CD14-positive monocyte (primary cell): ENCODE data around the gene TFR2. TPM values are rescaled to one million over a fixed set of nuclear protein-coding genes. Genes with fewer than 3 reads are reported as not detected.

Source experiments
- DNase-seq, 3 donors: peaks; one replicate each; pipeline ENCODE4 v3.0.0-alpha.2; 2011 to 2022
- H2AFZ ChIP-seq: 2 replicates; pipeline ENCODE4 v1.6.0; 2012; ENCODE audit warnings: mild to moderate bottlenecking, low read depth, low read length, inconsistent platforms; ENCODE audit not compliant: insufficient read depth, poor library complexity, severe bottlenecking
- H3K27ac ChIP-seq, 2 donors: 1 replicate in 1 of 2; 2 replicates in 1 of 2; pipeline ENCODE4 v1.5.1; 2012 to 2013; ENCODE audit warnings: low read length in 2 of 2, control low read depth in 1 of 2, inconsistent platforms in 1 of 2, low read depth in 1 of 2, mild to moderate bottlenecking in 1 of 2
- H3K27me3 ChIP-seq, 2 donors: one replicate each; pipeline versions ENCODE4 v1.6.0 to v1.6.1; 2011 to 2013; ENCODE audit warnings: low read length in 2 of 2; ENCODE audit not compliant: control insufficient read depth in 2 of 2, insufficient read depth in 2 of 2
- H3K36me3 ChIP-seq, 2 donors: replicated peaks in 1 of 2; 1 replicate in 1 of 2; 2 replicates in 1 of 2; pipeline versions ENCODE4 v1.5.1 to v1.6.1; 2012 to 2013; ENCODE audit warnings: low read length in 2 of 2, control low read depth in 1 of 2, inconsistent platforms in 1 of 2, mild to moderate bottlenecking in 1 of 2; ENCODE audit not compliant: insufficient read depth in 2 of 2, control insufficient read depth in 1 of 2
- H3K4me1 ChIP-seq, 2 donors: 1 replicate in 1 of 2; 2 replicates in 1 of 2; pipeline versions ENCODE4 v1.5.1 to v1.6.1; 2012 to 2013; ENCODE audit warnings: low read length in 2 of 2, control low read depth in 1 of 2, inconsistent platforms in 1 of 2, mild to moderate bottlenecking in 1 of 2, moderate library complexity in 1 of 2; ENCODE audit not compliant: insufficient read depth in 2 of 2, control insufficient read depth in 1 of 2
- H3K4me2 ChIP-seq: replicated peaks from 2 replicates; pipeline ENCODE3; 2012; ENCODE audit warnings: low read length, moderate library complexity, mild to moderate bottlenecking; ENCODE audit not compliant: poor library complexity, severe bottlenecking; ENCODE audit errors: extremely low read depth
- H3K4me3 ChIP-seq, 3 experiments: fragments of 200-600 bp in 1 of 3; sonication (generic) in 1 of 3; replicated peaks in 1 of 3; 1 replicate in 2 of 3; 2 replicates in 1 of 3; pipeline ENCODE4 v1.5.1; 2011 to 2013; ENCODE audit warnings: low read length in 3 of 3, mild to moderate bottlenecking in 3 of 3, control low read depth in 2 of 3, low read depth in 2 of 3, inconsistent platforms in 1 of 3, moderate library complexity in 1 of 3
- H3K79me2 ChIP-seq: 2 replicates; pipeline ENCODE4 v1.6.0; 2012; ENCODE audit warnings: mild to moderate bottlenecking, control low read depth, inconsistent platforms, low read length, moderate library complexity; ENCODE audit not compliant: insufficient read depth
- H3K9ac ChIP-seq: 2 replicates; pipeline ENCODE4 v1.6.0; 2017; ENCODE audit warnings: low read length, mild to moderate bottlenecking; ENCODE audit not compliant: insufficient read depth, poor library complexity, severe bottlenecking
- H3K9me3 ChIP-seq, 2 donors: replicated peaks in 1 of 2; 1 replicate in 1 of 2; 2 replicates in 1 of 2; pipeline versions ENCODE4 v1.5.1 to v1.6.1; 2012 to 2013; ENCODE audit warnings: low read length in 2 of 2, control low read depth in 1 of 2; ENCODE audit not compliant: control insufficient read depth in 1 of 2, insufficient read depth in 1 of 2
- H4K20me1 ChIP-seq: 2 replicates; pipeline ENCODE4 v1.6.0; 2012; ENCODE audit warnings: mild to moderate bottlenecking, low read length, control low read depth, moderate library complexity; ENCODE audit not compliant: insufficient read depth
- H3K27ac Mint-ChIP-seq, 7 donors: one replicate each; pipeline ENCODE4 v1.8.0; 2020; ENCODE audit warnings: mild to moderate bottlenecking in 7 of 7, mixed read lengths in 7 of 7, moderate library complexity in 6 of 7, inconsistent platforms in 2 of 7
- H3K27me3 Mint-ChIP-seq, 3 donors: one replicate each; pipeline ENCODE4 v1.8.0; 2021 to 2022; ENCODE audit warnings: low read depth in 3 of 3, mild to moderate bottlenecking in 3 of 3, mixed read lengths in 3 of 3, moderate library complexity in 3 of 3, inconsistent platforms in 1 of 3
- H3K36me3 Mint-ChIP-seq, 2 donors: one replicate each; pipeline ENCODE4 v1.8.0; 2020; ENCODE audit warnings: mixed read lengths in 2 of 2, inconsistent platforms in 1 of 2, mild to moderate bottlenecking in 1 of 2
- H3K4me1 Mint-ChIP-seq: one replicate; pipeline ENCODE4 v1.8.0; 2020; ENCODE audit warnings: mild to moderate bottlenecking, mixed read lengths
- H3K4me3 Mint-ChIP-seq, 2 donors: one replicate each; pipeline ENCODE4 v1.8.0; 2020; ENCODE audit warnings: mild to moderate bottlenecking in 2 of 2, mixed read lengths in 2 of 2, moderate library complexity in 1 of 2
- H3K9me3 Mint-ChIP-seq, 7 donors: one replicate each; pipeline ENCODE4 v1.8.0; 2020 to 2022; ENCODE audit warnings: mixed read lengths in 7 of 7, mild to moderate bottlenecking in 6 of 7, moderate library complexity in 6 of 7, inconsistent platforms in 2 of 7
- WGBS: methylation state at CpG from one replicate; pipeline ENCODE4 v1.1.5; 2013; ENCODE audit warnings: missing lambda C conversion rate; ENCODE audit not compliant: insufficient coverage; 5-methylcytosine and 5-hydroxymethylcytosine counted together
- intact Hi-C, 2 donors: fragments of 100-400 bp; cut with micrococcal nuclease; formaldehyde crosslinking; loops; one replicate each; pipeline versions ENCODE4 v1.15.0 to v1.15.1; 2023
- polyA plus RNA-seq, 3 donors: library from polyadenylated mRNA; depleted of rRNA in 1 of 3; unstranded in 2 of 3; stranded (reverse) in 1 of 3; fragments of 300-500 nt in 2 of 3; fragments of >200 nt in 1 of 3; fragmentation: Illumina TruSeq in 2 of 3; gene quantifications; 1 replicate in 2 of 3; 2 replicates in 1 of 3; pipeline ENCODE4 v1.2.3, GENCODE V29; 2012 to 2021
- TF ChIP-seq, protein P1 (sequence below): fragments of 200-600 bp; IDR thresholded peaks from one replicate; pipeline ENCODE4 v1.8.0; 2022; ENCODE audit warnings: antibody characterized with exemption, mild to moderate bottlenecking

TFR2 gene
- polyA plus RNA-seq, 3 donors, result 0.79 to 1.4 TPM; not detected in 1

DNA sequence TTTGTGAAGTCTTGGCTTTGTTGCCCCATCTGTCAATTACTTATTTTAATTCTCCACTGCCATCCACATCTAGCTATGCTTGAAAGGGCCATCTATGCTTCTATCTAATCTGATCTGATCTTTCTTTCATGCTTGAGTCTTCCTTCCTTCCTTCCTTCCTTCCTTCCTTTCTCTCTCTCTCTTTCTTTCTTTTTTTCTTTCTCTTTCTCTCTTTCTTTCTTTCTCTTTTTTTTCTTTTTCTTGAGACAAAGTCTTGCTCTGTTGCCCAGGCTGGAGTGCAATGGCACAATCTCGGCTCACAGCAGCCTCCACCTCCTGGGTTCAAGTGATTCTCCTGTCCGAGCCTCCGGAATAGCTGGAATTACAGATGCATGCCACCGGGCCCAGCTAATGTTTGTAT lies 11.3 kb downstream of the TFR2 start:
- TF ChIP-seq, protein P1, sequence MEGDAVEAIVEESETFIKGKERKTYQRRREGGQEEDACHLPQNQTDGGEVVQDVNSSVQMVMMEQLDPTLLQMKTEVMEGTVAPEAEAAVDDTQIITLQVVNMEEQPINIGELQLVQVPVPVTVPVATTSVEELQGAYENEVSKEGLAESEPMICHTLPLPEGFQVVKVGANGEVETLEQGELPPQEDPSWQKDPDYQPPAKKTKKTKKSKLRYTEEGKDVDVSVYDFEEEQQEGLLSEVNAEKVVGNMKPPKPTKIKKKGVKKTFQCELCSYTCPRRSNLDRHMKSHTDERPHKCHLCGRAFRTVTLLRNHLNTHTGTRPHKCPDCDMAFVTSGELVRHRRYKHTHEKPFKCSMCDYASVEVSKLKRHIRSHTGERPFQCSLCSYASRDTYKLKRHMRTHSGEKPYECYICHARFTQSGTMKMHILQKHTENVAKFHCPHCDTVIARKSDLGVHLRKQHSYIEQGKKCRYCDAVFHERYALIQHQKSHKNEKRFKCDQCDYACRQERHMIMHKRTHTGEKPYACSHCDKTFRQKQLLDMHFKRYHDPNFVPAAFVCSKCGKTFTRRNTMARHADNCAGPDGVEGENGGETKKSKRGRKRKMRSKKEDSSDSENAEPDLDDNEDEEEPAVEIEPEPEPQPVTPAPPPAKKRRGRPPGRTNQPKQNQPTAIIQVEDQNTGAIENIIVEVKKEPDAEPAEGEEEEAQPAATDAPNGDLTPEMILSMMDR, result no peak
- peaks cover 16 to 43% (median 42%) of the 10 kb centered on the region in 3 donors for H3K27me3 Mint-ChIP-seq
- Histone ChIP-seq H3K9ac (no peak overlapping the region), H2AFZ (no peak overlapping the region), H4K20me1 (no peaks in the 10 kb centered on the region), H3K27ac (no peak overlapping the region), H3K27me3 (peaks cover 0 to 13% of the 10 kb centered on the region in 2 donors), H3K4me3 (no peak overlapping the region), H3K9me3 (no peaks in the 10 kb centered on the region), H3K4me1 (peaks cover 14 to 25% of the 10 kb centered on the region in 2 donors), H3K4me2 (no peak overlapping the region), H3K36me3 (no peaks in the 10 kb centered on the region), H3K79me2 (no peaks in the 10 kb centered on the region)
- H3K27ac Mint-ChIP-seq, result no peak overlapping the region
- no peaks in the 10 kb centered on the region for H3K36me3 Mint-ChIP-seq
- intact Hi-C loops, result no loop called here
- no peak for DNase-seq
- peaks cover 21% of the 10 kb centered on the region for H3K4me1 Mint-ChIP-seq
- H3K4me3 Mint-ChIP-seq, result no peak overlapping the region
- WGBS, result 100% methylated on average over 1 of the region's 4 CpGs
- peaks cover 0 to 4% (median 0%) of the 10 kb centered on the region in 7 donors for H3K9me3 Mint-ChIP-seq

DNA sequence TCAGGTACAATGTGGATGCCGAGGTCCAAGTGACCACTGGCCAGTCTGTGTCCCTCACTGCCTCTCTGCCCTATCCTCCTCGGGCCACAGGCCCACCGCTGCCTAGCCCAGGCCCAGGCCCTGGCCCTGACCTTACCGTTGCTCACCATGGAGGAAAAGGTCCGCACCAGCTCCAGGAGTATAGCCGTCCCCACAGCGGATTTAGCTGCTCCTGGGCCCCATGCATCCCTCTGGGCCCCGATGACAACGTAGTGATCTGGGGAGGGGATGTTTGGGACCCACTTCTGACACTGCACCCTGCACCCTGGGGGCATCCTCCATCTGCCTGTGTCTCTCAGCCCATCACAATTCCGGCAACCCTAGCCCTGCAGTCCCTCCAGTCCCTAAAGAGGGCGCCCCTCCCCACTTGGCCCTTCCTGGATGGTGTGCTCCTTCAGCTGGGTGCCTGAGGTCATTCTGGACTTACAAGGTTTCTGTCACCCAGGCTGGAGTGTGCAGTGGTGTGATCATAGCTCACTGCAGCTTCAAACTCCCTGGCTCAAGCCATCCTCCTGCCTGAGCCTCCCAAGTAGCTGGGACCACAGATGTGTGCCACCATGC lies 12.1 kb downstream of the TFR2 start:
- WGBS, result 92% methylated on average over 6 of the region's 11 CpGs
- Histone ChIP-seq H2AFZ (no peak overlapping the region), H3K9me3 (no peaks in the 10 kb centered on the region), H3K36me3 (no peaks in the 10 kb centered on the region), H4K20me1 (no peaks in the 10 kb centered on the region), H3K4me2 (no peak overlapping the region), H3K79me2 (no peaks in the 10 kb centered on the region), H3K27ac (no peak overlapping the region), H3K4me1 (peaks cover 14 to 25% of the 10 kb centered on the region in 2 donors), H3K4me3 (no peak overlapping the region), H3K27me3 (peaks cover 0 to 13% of the 10 kb centered on the region in 2 donors), H3K9ac (no peak overlapping the region)
- Mint-ChIP-seq H3K4me3 (no peak overlapping the region), H3K27ac (peak overlapping the region in 1 of 7 donors; percentile 53), H3K36me3 (no peaks in the 10 kb centered on the region), H3K27me3 (peaks cover 15 to 41% (median 39%) of the 10 kb centered on the region in 3 donors), H3K4me1 (peaks cover 21% of the 10 kb centered on the region), H3K9me3 (peaks cover 0 to 7% (median 0%) of the 10 kb centered on the region in 7 donors)
- intact Hi-C loops, result no loop called here
- peak; percentile 21 to 45 (median 29) for DNase-seq
- TF ChIP-seq, protein P1, result peak; percentile 44
